AG04449 (cell line): ENCODE data around the gene EPHA6.

Source experiments
- CTCF ChIA-PET: fragments of 350-600 bp; formaldehyde crosslinking; extraction: SDS; loops from one replicate; lab custom pipeline; 2021; ENCODE audit warnings: antibody characterized with exemption; lab: Yijun Ruan, JAX
- POLR2A ChIA-PET: fragments of 400-600, 350-600 bp; formaldehyde crosslinking; extraction: SDS; loops from one replicate; lab custom pipeline; 2020; ENCODE audit warnings: antibody characterized with exemption, inconsistent platforms; lab: Yijun Ruan, JAX
- DNase-seq: peaks from one replicate; pipeline ENCODE4 v3.0.0-alpha.2; 2010; ENCODE audit warnings: low read depth, low spot score
- H3K4me3 ChIP-seq: 2 replicates; pipeline ENCODE4 v1.5.1; 2011; ENCODE audit warnings: low read depth, mild to moderate bottlenecking, control low read depth, low read length
- TF ChIP-seq, protein P1 (sequence below): IDR thresholded peaks from one replicate; pipeline ENCODE4 v1.5.1; 2011; ENCODE audit warnings: mild to moderate bottlenecking, moderate library complexity, low read length, control low read depth, inconsistent platforms; ENCODE audit not compliant: insufficient read depth; ENCODE audit errors: missing control alignments

The EPHA6 gene

DNA sequence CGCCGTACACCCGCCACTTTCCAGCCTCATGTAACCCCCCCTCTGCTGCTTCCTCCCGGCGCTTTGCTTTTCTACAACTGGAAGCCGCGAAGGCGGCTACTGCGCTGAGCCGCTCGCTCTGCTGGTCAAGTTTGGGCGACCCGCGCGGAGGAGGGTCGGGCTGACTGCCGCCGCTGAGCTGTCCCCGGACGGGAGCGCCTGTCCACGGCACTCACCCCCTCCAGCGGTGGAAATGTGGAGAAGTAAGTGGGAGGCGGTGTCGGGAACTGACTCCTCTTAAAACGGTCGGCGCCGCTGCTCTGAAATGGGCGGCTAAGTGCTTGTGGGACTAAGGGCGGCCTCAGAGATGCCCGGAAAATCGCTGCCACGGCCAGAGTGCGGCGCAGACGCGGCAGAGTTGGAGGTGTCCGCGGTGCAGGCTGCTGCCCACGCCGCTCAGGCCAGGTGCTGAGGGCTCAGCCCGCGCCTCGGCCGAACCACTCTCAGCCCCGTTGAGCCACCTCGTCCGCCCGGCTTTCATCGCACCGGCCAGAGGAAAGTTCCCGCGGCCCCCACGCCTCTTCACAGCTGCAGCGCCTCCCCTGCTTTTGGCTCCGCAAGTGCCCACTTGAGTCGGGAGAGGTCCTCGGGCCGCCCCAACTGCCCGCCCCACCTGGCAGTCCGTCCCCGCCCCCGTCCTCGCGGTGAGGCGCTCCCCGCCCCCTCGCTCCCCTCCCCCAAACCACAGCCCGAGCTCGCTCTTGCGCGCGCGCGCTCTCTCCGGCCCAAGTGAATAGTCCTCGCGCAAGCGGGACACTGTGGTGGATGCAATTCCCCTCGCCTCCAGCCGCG lies at the start of gene EPHA6:
EPHA6 (plus strand) TSS at position 775 of the 831 bp plus-strand sequence.
- peak within 1 kb of the TSS; percentile 53 for H3K4me3 ChIP-seq
- TF ChIP-seq, protein P1, sequence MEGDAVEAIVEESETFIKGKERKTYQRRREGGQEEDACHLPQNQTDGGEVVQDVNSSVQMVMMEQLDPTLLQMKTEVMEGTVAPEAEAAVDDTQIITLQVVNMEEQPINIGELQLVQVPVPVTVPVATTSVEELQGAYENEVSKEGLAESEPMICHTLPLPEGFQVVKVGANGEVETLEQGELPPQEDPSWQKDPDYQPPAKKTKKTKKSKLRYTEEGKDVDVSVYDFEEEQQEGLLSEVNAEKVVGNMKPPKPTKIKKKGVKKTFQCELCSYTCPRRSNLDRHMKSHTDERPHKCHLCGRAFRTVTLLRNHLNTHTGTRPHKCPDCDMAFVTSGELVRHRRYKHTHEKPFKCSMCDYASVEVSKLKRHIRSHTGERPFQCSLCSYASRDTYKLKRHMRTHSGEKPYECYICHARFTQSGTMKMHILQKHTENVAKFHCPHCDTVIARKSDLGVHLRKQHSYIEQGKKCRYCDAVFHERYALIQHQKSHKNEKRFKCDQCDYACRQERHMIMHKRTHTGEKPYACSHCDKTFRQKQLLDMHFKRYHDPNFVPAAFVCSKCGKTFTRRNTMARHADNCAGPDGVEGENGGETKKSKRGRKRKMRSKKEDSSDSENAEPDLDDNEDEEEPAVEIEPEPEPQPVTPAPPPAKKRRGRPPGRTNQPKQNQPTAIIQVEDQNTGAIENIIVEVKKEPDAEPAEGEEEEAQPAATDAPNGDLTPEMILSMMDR = peak; percentile 37
- DNase-seq = no peak
- ChIA-PET CTCF (interaction anchor here (0.9 kb wide), 1 partner anchor 9 kb away, joined by 3 read pairs; no protein-coding TSS in a partner anchor), POLR2A (no interaction called here)

DNA sequence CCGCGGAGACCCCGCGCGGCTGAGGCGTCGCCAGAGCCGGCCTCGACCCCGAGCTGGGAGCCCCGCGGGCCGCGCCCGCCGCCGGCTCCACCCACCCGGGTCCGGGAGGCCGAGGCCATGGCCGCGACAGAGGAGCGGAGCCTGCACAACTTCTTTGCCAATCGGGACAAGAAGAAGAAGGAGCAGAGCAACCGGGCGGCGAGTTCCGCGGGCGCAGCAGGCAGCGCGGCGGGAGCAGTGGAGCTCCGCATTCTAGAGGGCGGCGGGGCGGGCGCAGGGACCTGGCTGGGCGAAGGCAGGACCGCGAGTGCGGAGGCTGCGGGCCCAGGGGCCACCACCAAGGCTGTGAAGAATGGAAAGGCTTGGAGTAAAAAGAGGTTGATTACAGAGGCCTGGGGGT lies 37.6 kb upstream of the EPHA6 start:
- POLR2A ChIA-PET = no interaction called here
- TF ChIP-seq, protein P1 = no peak
- H3K4me3 ChIP-seq = no peak overlapping the region
- DNase-seq = no peak
- CTCF ChIA-PET = no interaction called here

DNA sequence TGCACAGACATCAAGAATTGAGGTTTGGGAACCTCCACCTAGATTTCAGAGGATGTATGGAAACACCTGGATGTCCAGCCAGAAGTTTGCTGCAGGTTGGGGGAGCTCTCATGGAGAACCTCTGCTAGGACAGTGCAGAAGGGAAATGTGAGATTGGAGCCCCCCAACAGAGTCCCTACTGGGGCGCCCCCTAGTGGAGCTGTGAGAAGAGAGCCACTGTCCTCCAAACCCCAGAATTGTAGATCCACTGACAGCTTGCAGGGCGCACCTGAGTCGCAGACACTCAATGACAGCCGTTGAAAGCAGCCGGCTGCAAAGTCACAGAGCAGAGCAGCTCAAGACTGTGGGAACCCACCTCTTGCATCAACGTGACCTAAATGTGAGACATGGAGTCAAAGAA lies 34.6 kb upstream of the EPHA6 start:
- no peak for DNase-seq
- TF ChIP-seq, protein P1 = no peak
- ChIA-PET POLR2A (no interaction called here), CTCF (no interaction called here)
- H3K4me3 ChIP-seq = no peak overlapping the region

DNA sequence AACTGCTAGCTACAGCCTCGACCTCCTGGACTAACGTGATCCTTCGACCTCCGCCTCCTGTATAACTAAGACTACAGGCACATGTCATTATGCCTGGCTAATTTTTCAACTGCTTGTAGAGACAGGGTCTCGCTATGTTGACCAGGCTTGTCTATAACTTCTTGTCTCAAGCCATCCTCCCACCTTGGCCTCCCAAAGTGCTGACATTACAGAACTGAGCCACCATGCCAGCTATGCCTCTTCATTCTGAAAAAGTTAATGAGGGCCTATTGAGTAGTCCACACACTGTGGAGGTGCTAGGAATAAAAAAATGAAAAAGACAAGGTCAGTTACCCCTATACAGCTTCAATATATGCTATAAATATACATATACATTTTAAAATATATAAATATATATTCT lies 18.3 kb upstream of the EPHA6 start:
- no peak overlapping the region for H3K4me3 ChIP-seq
- ChIA-PET CTCF (no interaction called here), POLR2A (no interaction called here)
- TF ChIP-seq, protein P1 = no peak
- no peak for DNase-seq

DNA sequence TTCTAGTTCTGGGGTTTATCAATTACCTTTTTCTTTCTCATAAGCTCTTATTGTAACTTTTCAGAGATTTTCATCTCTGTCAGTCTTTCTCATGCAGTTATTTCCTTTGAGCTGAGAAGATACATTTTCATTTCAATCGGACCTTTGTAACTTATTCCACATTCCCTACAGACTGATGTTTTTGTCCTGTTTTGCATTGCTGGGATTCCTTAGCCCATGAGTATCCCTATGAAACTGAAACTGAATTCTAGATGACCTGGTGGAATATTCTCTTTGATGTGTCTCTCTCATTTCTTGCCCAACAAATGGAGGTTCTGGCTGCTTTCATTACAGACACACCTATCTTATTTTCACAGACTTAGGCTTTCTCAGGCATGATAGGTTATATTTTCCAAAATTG lies 10.5 kb upstream of the EPHA6 start:
- no peak for DNase-seq
- POLR2A ChIA-PET = no interaction called here
- no peak overlapping the region for H3K4me3 ChIP-seq
- CTCF ChIA-PET = no interaction called here
- TF ChIP-seq, protein P1 = no peak

DNA sequence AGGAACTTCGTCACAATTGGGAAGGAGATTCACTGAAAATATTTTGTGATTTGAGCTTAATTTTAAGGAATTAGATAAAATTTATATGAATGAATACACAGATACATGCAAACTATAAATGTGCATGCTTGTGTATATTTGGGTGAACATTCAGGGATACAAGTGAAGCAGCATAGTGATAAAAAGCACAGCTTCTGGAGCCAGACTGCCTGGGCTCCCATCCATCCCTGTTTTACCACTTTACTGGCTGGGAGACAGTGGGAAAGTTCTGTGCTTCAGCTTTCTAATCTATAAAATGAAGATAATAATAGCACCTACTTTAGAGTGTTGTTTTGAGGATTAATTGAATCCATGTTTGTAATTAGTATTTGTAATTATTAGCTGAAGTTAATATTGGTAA lies 8.1 kb upstream of the EPHA6 start:
- no peak overlapping the region for H3K4me3 ChIP-seq
- ChIA-PET CTCF (no interaction called here), POLR2A (no interaction called here)
- no peak for DNase-seq
- TF ChIP-seq, protein P1 = no peak
